ENCODE results near the gene SFMBT1. TPM values are rescaled to one million over a fixed set of nuclear protein-coding genes. Genes with fewer than 3 reads are reported as not detected.

Gene SFMBT1
- total RNA-seq, 2 experiments from 2014 or later = 28.7 to 30.0 TPM

GRCh38 chr3:52879581-52879980 lies 166.3 kb downstream of the SFMBT1 start:
- Mint-ChIP-seq H3K4me3 (no peak overlapping the region), H3K27ac (no peak overlapping the region), H3K36me3 (ENCODE audit: low read depth) (peaks cover 10% of the 10 kb centered on the region), H3K9me3 (no peaks in the 10 kb centered on the region), H3K4me1 (peaks cover 19% of the 10 kb centered on the region), H3K27me3 (no peaks in the 10 kb centered on the region)
- ChIA-PET POLR2A (interaction anchor here (1.1 kb wide), 1 partner anchor 10 kb away, joined by 3 read pairs; no protein-coding TSS in a partner anchor), CTCF (interaction anchor here (0.8 to 2.4 kb wide), 5 partner anchors 10 to 52 kb away, joined by 3 to 17 read pairs (median 3); no protein-coding TSS in a partner anchor)
- DNase-seq = no peak

GRCh38 chr3:52879090-52879489 lies 166.8 kb downstream of the SFMBT1 start:
- POLR2A ChIA-PET = interaction anchor here (1.1 kb wide), 1 partner anchor 10 kb away, joined by 3 read pairs; no protein-coding TSS in a partner anchor
- no peak for DNase-seq
- H3K4me3 Mint-ChIP-seq = no peak overlapping the region
- H3K4me1 Mint-ChIP-seq = peaks cover 24% of the 10 kb centered on the region
- H3K27ac Mint-ChIP-seq = no peak overlapping the region
- peaks cover 10% of the 10 kb centered on the region for H3K36me3 Mint-ChIP-seq (ENCODE audit: low read depth)
- H3K9me3 Mint-ChIP-seq = no peaks in the 10 kb centered on the region
- CTCF ChIA-PET = interaction anchor here (0.8 to 2.4 kb wide), 3 partner anchors 10 to 53 kb away, joined by 3 to 17 read pairs (median 3); no protein-coding TSS in a partner anchor
- H3K27me3 Mint-ChIP-seq = no peaks in the 10 kb centered on the region

- ChIA-PET POLR2A (no interaction called here), CTCF (interaction anchor here (1.3 kb wide), 1 partner anchor 16 kb away, joined by 5 read pairs; no protein-coding TSS in a partner anchor)
- Mint-ChIP-seq H3K27me3 (no peaks in the 10 kb centered on the region), H3K9me3 (no peaks in the 10 kb centered on the region), H3K4me3 (no peak overlapping the region), H3K36me3 (ENCODE audit: low read depth) (peaks cover 10% of the 10 kb centered on the region), H3K4me1 (peaks cover 28% of the 10 kb centered on the region), H3K27ac (no peak overlapping the region)
- DNase-seq = no peak
Observed at GRCh38 chr3:52877085-52877484, 168.8 kb downstream of the SFMBT1 start.

GRCh38 chr3:52874864-52875587 lies 170.8 kb downstream of the SFMBT1 start:
- Mint-ChIP-seq H3K4me1 (peaks cover 27% of the 10 kb centered on the region), H3K27me3 (no peaks in the 10 kb centered on the region), H3K27ac (no peak overlapping the region), H3K36me3 (ENCODE audit: low read depth) (peaks cover 12% of the 10 kb centered on the region), H3K9me3 (no peaks in the 10 kb centered on the region), H3K4me3 (no peak overlapping the region)
- CTCF ChIA-PET = interaction anchor here (0.5 to 1.7 kb wide), 3 partner anchors 18 to 333 kb away, joined by 4 to 7 read pairs (median 4); no protein-coding TSS in a partner anchor
- no peak for DNase-seq
- POLR2A ChIA-PET = interaction anchor here (1.3 kb wide), 1 partner anchor 170 kb away, joined by 3 read pairs; no protein-coding TSS in a partner anchor

GRCh38 chr3:52874160-52874701 lies 171.6 kb downstream of the SFMBT1 start:
- ChIA-PET CTCF (interaction anchor here (0.5 to 1.7 kb wide), 4 partner anchors 18 to 332 kb away, joined by 4 to 7 read pairs (median 4); no protein-coding TSS in a partner anchor), POLR2A (interaction anchor here (1.3 kb wide), 1 partner anchor 18 kb away, joined by 3 read pairs; no protein-coding TSS in a partner anchor)
- H3K36me3 Mint-ChIP-seq (ENCODE audit: low read depth) = peaks cover 6% of the 10 kb centered on the region
- no peaks in the 10 kb centered on the region for H3K27me3 Mint-ChIP-seq
- no peak for DNase-seq
- H3K4me1 Mint-ChIP-seq = peaks cover 27% of the 10 kb centered on the region
- no peaks in the 10 kb centered on the region for H3K9me3 Mint-ChIP-seq
- no peak overlapping the region for H3K4me3 Mint-ChIP-seq
- H3K27ac Mint-ChIP-seq = no peak overlapping the region

- Mint-ChIP-seq H3K27me3 (no peaks in the 10 kb centered on the region), H3K4me1 (peaks cover 27% of the 10 kb centered on the region), H3K27ac (no peak overlapping the region), H3K4me3 (no peak overlapping the region), H3K36me3 (ENCODE audit: low read depth) (peaks cover 2% of the 10 kb centered on the region), H3K9me3 (no peaks in the 10 kb centered on the region)
- ChIA-PET CTCF (interaction anchor here (0.7 to 1.7 kb wide), 2 partner anchors 19 to 60 kb away, joined by 4 to 7 read pairs; no protein-coding TSS in a partner anchor), POLR2A (interaction anchor here (1.3 kb wide), 1 partner anchor 17 kb away, joined by 3 read pairs; no protein-coding TSS in a partner anchor)
- DNase-seq = no peak
Observed at GRCh38 chr3:52873433-52874159, 172.3 kb downstream of the SFMBT1 start.

GRCh38 chr3:52872245-52872644 lies 173.6 kb downstream of the SFMBT1 start:
- peaks cover 27% of the 10 kb centered on the region for H3K4me1 Mint-ChIP-seq
- peaks cover 2% of the 10 kb centered on the region for H3K36me3 Mint-ChIP-seq (ENCODE audit: low read depth)
- H3K4me3 Mint-ChIP-seq = no peak overlapping the region
- ChIA-PET POLR2A (no interaction called here), CTCF (no interaction called here)
- H3K27ac Mint-ChIP-seq = no peak overlapping the region
- DNase-seq = no peak
- no peaks in the 10 kb centered on the region for H3K27me3 Mint-ChIP-seq
- no peaks in the 10 kb centered on the region for H3K9me3 Mint-ChIP-seq

GRCh38 chr3:52871761-52872160 lies 174.1 kb downstream of the SFMBT1 start:
- H3K36me3 Mint-ChIP-seq (ENCODE audit: low read depth) = peaks cover 2% of the 10 kb centered on the region
- H3K27me3 Mint-ChIP-seq = no peaks in the 10 kb centered on the region
- H3K9me3 Mint-ChIP-seq = no peaks in the 10 kb centered on the region
- peaks cover 27% of the 10 kb centered on the region for H3K4me1 Mint-ChIP-seq
- H3K27ac Mint-ChIP-seq = no peak overlapping the region
- H3K4me3 Mint-ChIP-seq = no peak overlapping the region
- DNase-seq = no peak
- POLR2A ChIA-PET = no interaction called here
- CTCF ChIA-PET = no interaction called here

- DNase-seq = no peak
- ChIA-PET POLR2A (no interaction called here), CTCF (no interaction called here)
- peaks cover 24% of the 10 kb centered on the region for H3K4me1 Mint-ChIP-seq
- peaks cover 10% of the 10 kb centered on the region for H3K9me3 Mint-ChIP-seq
- no peak overlapping the region for H3K27ac Mint-ChIP-seq
- H3K27me3 Mint-ChIP-seq = no peaks in the 10 kb centered on the region
- H3K4me3 Mint-ChIP-seq = no peak overlapping the region
- peaks cover 12% of the 10 kb centered on the region for H3K36me3 Mint-ChIP-seq (ENCODE audit: low read depth)
Observed at GRCh38 chr3:52870471-52870870, 175.4 kb downstream of the SFMBT1 start.

- Mint-ChIP-seq H3K36me3 (ENCODE audit: low read depth) (peaks cover 25% of the 10 kb centered on the region), H3K4me1 (peaks cover 1% of the 10 kb centered on the region), H3K4me3 (no peak overlapping the region), H3K27ac (no peak overlapping the region), H3K9me3 (peaks cover 24% of the 10 kb centered on the region), H3K27me3 (no peaks in the 10 kb centered on the region)
- ChIA-PET POLR2A (no interaction called here), CTCF (no interaction called here)
- DNase-seq = no peak
Observed at GRCh38 chr3:52866427-52866826, 179.4 kb downstream of the SFMBT1 start.

- Mint-ChIP-seq H3K27ac (no peak overlapping the region), H3K4me3 (no peak overlapping the region), H3K36me3 (ENCODE audit: low read depth) (peaks cover 25% of the 10 kb centered on the region), H3K9me3 (peaks cover 24% of the 10 kb centered on the region), H3K4me1 (no peaks in the 10 kb centered on the region), H3K27me3 (no peaks in the 10 kb centered on the region)
- CTCF ChIA-PET = no interaction called here
- DNase-seq = no peak
- POLR2A ChIA-PET = no interaction called here
Observed at GRCh38 chr3:52865994-52866393, 179.9 kb downstream of the SFMBT1 start.

GRCh38 chr3:52860424-52860768 lies 185.5 kb downstream of the SFMBT1 start:
- Mint-ChIP-seq H3K4me1 (no peaks in the 10 kb centered on the region), H3K4me3 (no peak overlapping the region), H3K36me3 (ENCODE audit: low read depth) (peaks cover 15% of the 10 kb centered on the region), H3K27me3 (no peaks in the 10 kb centered on the region), H3K9me3 (peaks cover 14% of the 10 kb centered on the region), H3K27ac (no peak overlapping the region)
- ChIA-PET CTCF (interaction anchor here (0.7 kb wide), 1 partner anchor 37 kb away, joined by 3 read pairs; no protein-coding TSS in a partner anchor), POLR2A (no interaction called here)
- DNase-seq = no peak

Measured in activated CD4-positive, alpha-beta memory T cell treated with anti-CD3 and anti-CD28 coated beads, Interleukin-2, amount 10 ng/mL, durations not matched to agents 7 days and 5 days (primary cell).